HepG2 (cell line): Measurements from ENCODE around the gene COMT. TPM values are rescaled to one million over a fixed set of nuclear protein-coding genes. Genes with fewer than 3 reads are reported as not detected.
A peak's percentile ranks its signal among the peaks of the same experiment; 100 is the strongest.

ENCODE experiments used
- FIP1L1 ChIP-seq: fragments of 200-400 bp; formaldehyde crosslinking; IDR thresholded peaks from 2 replicates; pipeline ENCODE4 v1.6.1; 2018; ENCODE audit warnings: low read depth, mild to moderate bottlenecking, low read length, moderate library complexity, borderline replicate concordance; ENCODE audit not compliant: insufficient read depth
- HNRNPLL ChIP-seq: fragments of 200-400 bp; formaldehyde crosslinking; IDR thresholded peaks from 2 replicates; pipeline ENCODE4 v1.6.1; 2017; ENCODE audit warnings: mild to moderate bottlenecking, low read depth, low read length; ENCODE audit not compliant: poor library complexity, severe bottlenecking
- IRF2 ChIP-seq: IDR thresholded peaks from 2 replicates; pipeline ENCODE4 v1.6.1; 2018; ENCODE audit warnings: missing genetic modification reagents, missing compliant biosample characterization
- JUND ChIP-seq: sonication (generic); formaldehyde crosslinking; IDR thresholded peaks from 2 replicates; pipeline ENCODE4 v1.8.0; 2022; ENCODE audit warnings: mild to moderate bottlenecking, missing genetic modification reagents
- MXD1 ChIP-seq: sonication (generic); formaldehyde crosslinking; IDR thresholded peaks from 2 replicates; pipeline ENCODE4 v1.4.0; 2020; ENCODE audit warnings: mild to moderate bottlenecking, missing genetic modification reagents
- PATZ1 ChIP-seq: sonication (generic); formaldehyde crosslinking; IDR thresholded peaks from 2 replicates; pipeline ENCODE4 v1.4.0; 2020; ENCODE audit warnings: missing genetic modification reagents
- SMARCC2 ChIP-seq: fragments of 450-650 bp; IDR thresholded peaks from 2 replicates; pipeline ENCODE4 v1.6.1; 2017; ENCODE audit warnings: antibody characterized with exemption, mild to moderate bottlenecking
- SP1 ChIP-seq, 2 experiments: fragments of 450-650 bp in 1 of 2; sonication (generic) in 1 of 2; formaldehyde crosslinking in 1 of 2; IDR thresholded peaks; 2 replicates each; pipeline versions ENCODE4 v1.4.0 to v1.6.1; 2016 to 2020; ENCODE audit warnings: missing genetic modification reagents in 1 of 2
- SRY ChIP-seq: sonication (generic); formaldehyde crosslinking; IDR thresholded peaks from 2 replicates; pipeline ENCODE4 v1.8.0; 2022; ENCODE audit warnings: mild to moderate bottlenecking, missing genetic modification reagents
- WIZ ChIP-seq: sonication (generic); formaldehyde crosslinking; IDR thresholded peaks from 2 replicates; pipeline ENCODE4 v1.5.1; 2020; ENCODE audit warnings: mild to moderate bottlenecking, missing genetic modification reagents
- ZBED4 ChIP-seq: sonication (generic); formaldehyde crosslinking; IDR thresholded peaks from 2 replicates; pipeline ENCODE4 v1.4.0; 2020; ENCODE audit warnings: missing genetic modification reagents, borderline replicate concordance
- ZNF331 ChIP-seq: sonication (generic); formaldehyde crosslinking; IDR thresholded peaks from 2 replicates; pipeline ENCODE4 v1.4.0; 2020; ENCODE audit warnings: missing genetic modification reagents
- ZNF44 ChIP-seq: sonication (generic); formaldehyde crosslinking; IDR thresholded peaks from 2 replicates; pipeline ENCODE4 v1.5.1; 2020; ENCODE audit warnings: mild to moderate bottlenecking, missing genetic modification reagents
- ZNF441 ChIP-seq: sonication (generic); formaldehyde crosslinking; IDR thresholded peaks from 2 replicates; pipeline ENCODE4 v1.7.0; 2021; ENCODE audit warnings: missing genetic modification reagents, borderline replicate concordance
- ZNF512 ChIP-seq: sonication (generic); formaldehyde crosslinking; IDR thresholded peaks from 2 replicates; pipeline ENCODE4 v1.4.0; 2020; ENCODE audit warnings: mild to moderate bottlenecking, missing genetic modification reagents
- ZNF709 ChIP-seq: sonication (generic); formaldehyde crosslinking; IDR thresholded peaks from 2 replicates; pipeline ENCODE4 v1.5.0; 2020; ENCODE audit warnings: mild to moderate bottlenecking, missing genetic modification reagents
- ZNF800 ChIP-seq: sonication (generic); formaldehyde crosslinking; IDR thresholded peaks from 2 replicates; pipeline ENCODE4 v1.4.0; 2020; ENCODE audit warnings: missing genetic modification reagents
- polyA plus RNA-seq, 8 experiments: library from polyadenylated mRNA; depleted of rRNA in 3 of 8; stranded (reverse) in 7 of 8; unstranded in 1 of 8; fragments of >200 nt; fragmentation: Illumina TruSeq in 4 of 8; extraction: Trizol in 4 of 8; gene quantifications; 2 replicates each; pipeline versions ENCODE4 v1.2.1 to v1.2.3, GENCODE V29; 2011 to 2016; ENCODE audit warnings: low read depth in 4 of 8, missing spikeins in 1 of 8, mixed read lengths in 1 of 8; ENCODE audit not compliant: insufficient read depth in 1 of 8
- total RNA-seq, 5 experiments: library from RNA; depleted of rRNA; stranded (reverse); fragments of >200 nt; fragmentation: Illumina TruSeq; extraction: Trizol; gene quantifications; 2 replicates each; pipeline ENCODE4 v1.2.3, GENCODE V29; 2016; ENCODE audit warnings: low read depth in 1 of 5

COMT gene
- total and polyA plus RNA-seq, 2 of the 13 experiments (the other 11 are each of a cell fraction or from before 2014, with no cell fraction given) = 156 to 162 TPM

- 0 out of 2 replicates have a peak, but pooled peaks have one; percentile 20 for TF ChIP-seq ZNF800 (CRISPR knock-in tag)
- TF ChIP-seq ZNF44 (CRISPR knock-in tag) = no peak
- TF ChIP-seq HNRNPLL = no peak
- TF ChIP-seq ZNF709 = 0 out of 2 replicates have a peak, but pooled peaks have one; percentile 7
- TF ChIP-seq ZNF512 (CRISPR knock-in tag) = no peak
- TF ChIP-seq SMARCC2 = no peak
- TF ChIP-seq WIZ (CRISPR knock-in tag) = no peak
- peak; percentile 15; the same call in 1 of the 2 replicates for TF ChIP-seq SRY (CRISPR knock-in tag)
- peak; percentile 91 for TF ChIP-seq ZBED4 (CRISPR knock-in tag)
- TF ChIP-seq IRF2 = no peak
- TF ChIP-seq ZNF331 (CRISPR knock-in tag) = peak; percentile 35; the same call in 1 of the 2 replicates
- TF ChIP-seq ZNF441 (CRISPR knock-in tag) = 0 out of 2 replicates have a peak, but pooled peaks have one; percentile 59
- no peak for TF ChIP-seq SP1 (IDR thresholded peaks at IDR 0.05)
- TF ChIP-seq SP1 (CRISPR knock-in tag; IDR thresholded peaks at IDR 0.05) = peak; percentile 80
- TF ChIP-seq JUND = peak; percentile 86
- no peak for TF ChIP-seq FIP1L1
- TF ChIP-seq MXD1 (CRISPR knock-in tag) = no peak
- TF ChIP-seq PATZ1 = peak; percentile 90
Measured at GRCh38 chr22:19962909-19963806, 21.6 kb downstream of the COMT start (continued).
